Activated CD4-positive, alpha-beta T cell treated with anti-CD3 and anti-CD28 coated beads for 36 hours (primary cell): ENCODE data around the gene SPSB1. TPM values are rescaled to one million over a fixed set of nuclear protein-coding genes. Genes with fewer than 3 reads are reported as not detected.
A peak's percentile ranks its signal among the peaks of the same experiment; 100 is the strongest.

Source experiments
- ATAC-seq: fragments of 200-7000 bp; cut with Tn5 transposase; one replicate; pipeline ENCODE4 v1.10.0; 2021; ENCODE audit warnings: mild to moderate bottlenecking, moderate library complexity
- CTCF ChIA-PET: fragments of 350-600 bp; sonication (Branson Sonifier 250); formaldehyde crosslinking; loops from one replicate; lab custom pipeline; 2021; ENCODE audit warnings: antibody characterized with exemption; lab: Charles Lee
- POLR2A ChIA-PET: fragments of 350-600 bp; sonication (Branson Sonifier 250); formaldehyde crosslinking; loops from one replicate; lab custom pipeline; 2021; ENCODE audit warnings: antibody characterized with exemption, inconsistent platforms; lab: Charles Lee
- DNase-seq: peaks from one replicate; pipeline ENCODE4 v3.0.0-alpha.2; 2020
- H3K27ac Mint-ChIP-seq: one replicate; pipeline ENCODE4 v1.8.0; 2021; ENCODE audit warnings: mixed read lengths
- H3K27me3 Mint-ChIP-seq: one replicate; pipeline ENCODE4 v1.8.0; 2021; ENCODE audit warnings: mixed read lengths
- H3K36me3 Mint-ChIP-seq: one replicate; pipeline ENCODE4 v1.8.0; 2021; ENCODE audit warnings: low read depth, mixed read lengths
- H3K4me1 Mint-ChIP-seq: one replicate; pipeline ENCODE4 v1.8.0; 2021; ENCODE audit warnings: mixed read lengths
- H3K4me3 Mint-ChIP-seq: one replicate; pipeline ENCODE4 v1.8.0; 2021; ENCODE audit warnings: mild to moderate bottlenecking, moderate library complexity, mixed read lengths
- H3K9me3 Mint-ChIP-seq: one replicate; pipeline ENCODE4 v1.8.0; 2021; ENCODE audit warnings: low read depth, mixed read lengths
- intact Hi-C, 2 experiments: fragments of 100-400 bp; cut with DNase I in 1 of 2; cut with micrococcal nuclease in 1 of 2; formaldehyde crosslinking; loops; one replicate each; pipeline versions ENCODE4 v1.14.2 to v1.15.1; 2022 to 2024; cut with DNase I, micrococcal nuclease
- total RNA-seq, 2 experiments: library from RNA; stranded (reverse); gene quantifications; one replicate each; pipeline ENCODE4 v1.2.3, GENCODE V29; 2021

Gene SPSB1
- total RNA-seq, 2 experiments from 2014 or later, result 5.7 to 6.8 TPM

GRCh38 chr1:9313576-9313975 is 20.9 kb downstream of the SPSB1 start:
- no peak overlapping the region for H3K4me3 Mint-ChIP-seq
- peaks cover 38% of the 10 kb centered on the region for H3K4me1 Mint-ChIP-seq
- peak overlapping the region; percentile 13 for H3K27ac Mint-ChIP-seq
- ATAC-seq (no peak), DNase-seq (no peak)
- no peaks in the 10 kb centered on the region for H3K9me3 Mint-ChIP-seq
- ChIA-PET POLR2A (no interaction called here), CTCF (no interaction called here)
- no peaks in the 10 kb centered on the region for H3K36me3 Mint-ChIP-seq
- no peaks in the 10 kb centered on the region for H3K27me3 Mint-ChIP-seq
- intact Hi-C loops, result no loop called here

- ChIA-PET POLR2A (no interaction called here), CTCF (no interaction called here)
- Mint-ChIP-seq H3K4me1 (peaks cover 38% of the 10 kb centered on the region), H3K27ac (no peak overlapping the region), H3K27me3 (no peaks in the 10 kb centered on the region), H3K9me3 (no peaks in the 10 kb centered on the region), H3K4me3 (no peak overlapping the region), H3K36me3 (no peaks in the 10 kb centered on the region)
- DNase-seq (no peak), ATAC-seq (no peak)
- intact Hi-C loops, result no loop called here
Observed at GRCh38 chr1:9314111-9314510, 21.4 kb downstream of the SPSB1 start.

GRCh38 chr1:9314711-9315379 is 22.2 kb downstream of the SPSB1 start:
- ATAC-seq (peak; percentile 5), DNase-seq (no peak)
- Mint-ChIP-seq H3K4me1 (peaks cover 38% of the 10 kb centered on the region), H3K9me3 (no peaks in the 10 kb centered on the region), H3K36me3 (no peaks in the 10 kb centered on the region), H3K4me3 (peak overlapping the region; percentile 49), H3K27ac (peak overlapping the region; percentile 88), H3K27me3 (no peaks in the 10 kb centered on the region)
- ChIA-PET CTCF (interaction anchor here (0.9 to 1.0 kb wide), 2 partner anchors 26 to 48 kb away, joined by 4 to 8 read pairs; no protein-coding TSS in a partner anchor), POLR2A (interaction anchor here (0.5 to 1.0 kb wide), 3 partner anchors 8 to 338 kb away, joined by 3 to 6 read pairs (median 4); no protein-coding TSS in a partner anchor)
- intact Hi-C loops, result loop anchor here (1.0 to 5.0 kb wide), 6 partner anchors 21 to 113 kb away; no protein-coding TSS in a partner anchor

DNA sequence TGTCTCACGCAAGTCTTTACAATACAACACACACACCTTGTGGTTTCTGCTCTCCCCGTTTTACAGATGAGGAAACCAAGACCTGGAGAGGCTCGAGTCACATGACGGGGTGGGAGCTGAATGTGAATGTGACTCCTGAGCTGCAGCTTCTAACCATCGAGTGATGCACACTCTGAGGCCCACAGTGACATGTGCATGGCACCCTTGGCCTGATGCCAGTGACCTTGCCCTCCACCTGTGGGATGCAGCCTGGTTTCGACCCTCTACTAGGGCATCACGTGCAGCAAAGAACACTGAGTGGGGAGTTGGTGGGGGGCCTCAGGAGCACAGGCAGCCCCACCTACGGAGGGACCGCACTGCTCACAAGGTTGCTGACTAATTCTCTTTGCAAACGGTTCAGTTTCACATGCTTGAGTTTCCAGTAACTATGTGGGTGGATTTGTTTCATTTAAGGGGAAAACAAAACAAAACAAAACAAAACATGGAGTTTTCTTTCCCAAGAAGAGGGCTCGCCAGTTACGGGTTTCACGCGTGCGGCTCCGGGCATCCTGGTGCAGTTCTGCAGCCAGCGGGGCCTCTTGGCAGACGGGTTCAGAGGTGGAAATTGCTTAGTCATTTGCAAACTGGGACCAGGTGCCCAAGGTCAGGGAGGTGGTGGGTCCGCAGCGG is 22.9 kb downstream of the SPSB1 start:
- POLR2A ChIA-PET, result interaction anchor here (0.5 to 1.0 kb wide), 3 partner anchors 9 to 338 kb away, joined by 3 to 6 read pairs (median 4); no protein-coding TSS in a partner anchor
- peak; percentile 83 for ATAC-seq
- DNase-seq, result peak; percentile 83
- CTCF ChIA-PET, result interaction anchor here (0.9 to 1.0 kb wide), 2 partner anchors 26 to 48 kb away, joined by 4 to 8 read pairs; no protein-coding TSS in a partner anchor
- peaks cover 38% of the 10 kb centered on the region for H3K4me1 Mint-ChIP-seq
- no peaks in the 10 kb centered on the region for H3K27me3 Mint-ChIP-seq
- H3K27ac Mint-ChIP-seq, result peak overlapping the region; percentile 88
- intact Hi-C loops, result loop anchor here (1.0 to 5.0 kb wide), 6 partner anchors 21 to 113 kb away; no protein-coding TSS in a partner anchor
- H3K4me3 Mint-ChIP-seq, result peak overlapping the region; percentile 49
- H3K36me3 Mint-ChIP-seq, result no peaks in the 10 kb centered on the region
- H3K9me3 Mint-ChIP-seq, result no peaks in the 10 kb centered on the region

DNA sequence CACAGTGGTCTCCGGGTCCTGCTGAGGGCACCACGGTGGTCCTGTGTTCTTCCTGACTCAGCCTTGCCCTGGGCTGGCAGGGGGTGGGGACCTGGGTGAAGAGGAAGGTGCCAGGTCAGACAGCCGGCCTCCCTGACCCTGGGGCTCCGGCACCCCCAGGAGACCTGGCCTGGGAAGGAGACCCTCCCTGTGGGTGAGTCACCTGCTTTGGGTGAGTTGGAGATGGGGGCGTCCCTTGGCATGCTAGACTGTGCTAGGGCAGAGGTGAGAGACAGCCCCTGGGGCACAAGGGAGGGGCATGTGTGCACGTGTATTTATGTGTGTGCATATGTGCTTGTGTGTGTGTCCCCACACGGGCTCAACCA is 23.4 kb downstream of the SPSB1 start:
- H3K27me3 Mint-ChIP-seq, result no peaks in the 10 kb centered on the region
- ChIA-PET POLR2A (no interaction called here), CTCF (no interaction called here)
- DNase-seq (peak; percentile 71), ATAC-seq (peak; percentile 67)
- peak overlapping the region; percentile 49 for H3K4me3 Mint-ChIP-seq
- intact Hi-C loops, result loop anchor here in 1 of 2 experiments (5.0 kb wide), 1 partner anchor 96 kb away; no protein-coding TSS in a partner anchor
- H3K9me3 Mint-ChIP-seq, result no peaks in the 10 kb centered on the region
- H3K4me1 Mint-ChIP-seq, result peaks cover 38% of the 10 kb centered on the region
- H3K36me3 Mint-ChIP-seq, result no peaks in the 10 kb centered on the region
- peak overlapping the region; percentile 88 for H3K27ac Mint-ChIP-seq

DNA sequence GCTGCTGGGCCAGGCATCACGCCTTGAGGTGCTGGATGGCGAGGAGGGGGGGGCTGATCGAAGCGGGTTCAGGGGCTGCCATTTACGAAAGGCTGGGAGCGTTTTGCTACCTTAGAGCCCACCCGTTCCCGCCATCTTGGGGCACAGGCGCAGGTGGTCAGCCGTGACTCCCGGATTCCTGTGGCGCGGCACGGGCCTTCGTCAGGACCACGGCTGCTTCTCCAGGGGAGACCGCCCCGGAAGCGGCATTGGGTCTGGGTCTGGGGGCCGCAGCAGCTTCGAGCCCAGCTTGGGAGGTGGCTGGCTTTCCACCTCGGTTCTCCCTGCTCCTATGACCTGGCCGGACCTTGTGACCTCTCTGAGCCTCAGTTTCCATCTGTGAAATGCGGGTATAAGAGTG is 23.8 kb downstream of the SPSB1 start:
- Mint-ChIP-seq H3K4me3 (no peak overlapping the region), H3K27me3 (no peaks in the 10 kb centered on the region), H3K9me3 (no peaks in the 10 kb centered on the region), H3K36me3 (no peaks in the 10 kb centered on the region), H3K4me1 (peaks cover 38% of the 10 kb centered on the region), H3K27ac (peak overlapping the region; percentile 88)
- no peak for DNase-seq
- ChIA-PET CTCF (interaction anchor here (0.6 kb wide), 1 partner anchor 485 kb away, joined by 4 read pairs; no protein-coding TSS in a partner anchor), POLR2A (no interaction called here)
- intact Hi-C loops, result loop anchor here in 1 of 2 experiments (5.0 kb wide), 1 partner anchor 96 kb away; no protein-coding TSS in a partner anchor
- ATAC-seq, result no peak

DNA sequence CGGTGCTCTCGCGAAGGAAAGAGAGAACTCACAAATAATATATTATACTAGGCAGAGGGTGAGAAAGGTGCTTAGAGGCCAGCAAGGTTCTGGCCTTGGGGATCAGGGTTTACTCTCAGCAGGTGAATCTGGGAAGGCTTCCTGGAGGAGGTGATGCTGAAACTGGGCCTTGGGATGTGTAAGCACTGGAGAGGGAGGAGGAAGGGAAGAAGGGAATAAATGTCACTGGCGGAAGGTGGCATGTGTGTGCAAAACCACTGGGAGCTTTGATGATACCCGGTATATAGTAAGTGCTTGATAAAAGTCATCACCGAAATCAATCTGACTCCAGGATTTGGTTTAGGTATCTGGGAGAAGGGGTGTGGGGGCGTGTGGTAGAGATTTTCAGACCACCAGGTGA is 24.4 kb downstream of the SPSB1 start:
- DNase-seq, result no peak
- CTCF ChIA-PET, result interaction anchor here (0.6 to 1.1 kb wide), 2 partner anchors 174 to 485 kb away, joined by 3 to 4 read pairs; no protein-coding TSS in a partner anchor

GRCh38 chr1:9317591-9318417 is 25.1 kb downstream of the SPSB1 start:
- POLR2A ChIA-PET, result no interaction called here
- H3K4me1 Mint-ChIP-seq, result peaks cover 38% of the 10 kb centered on the region
- DNase-seq, result peak; percentile 42
- no peaks in the 10 kb centered on the region for H3K9me3 Mint-ChIP-seq
- no peaks in the 10 kb centered on the region for H3K36me3 Mint-ChIP-seq
- peak overlapping the region; percentile 18 for H3K4me3 Mint-ChIP-seq
- CTCF ChIA-PET, result interaction anchor here (1.1 kb wide), 1 partner anchor 173 kb away, joined by 3 read pairs; no protein-coding TSS in a partner anchor
- H3K27me3 Mint-ChIP-seq, result no peaks in the 10 kb centered on the region
- intact Hi-C loops, result loop anchor here in 1 of 2 experiments (5.0 kb wide), 1 partner anchor 94 kb away; no protein-coding TSS in a partner anchor
- ATAC-seq, result no peak
- peak overlapping the region; percentile 42 for H3K27ac Mint-ChIP-seq

More for the DNA sequence above, 24.4 kb downstream of the SPSB1 start:
- peak overlapping the region; percentile 21 for H3K27ac Mint-ChIP-seq
- ATAC-seq, result no peak
- no peaks in the 10 kb centered on the region for H3K27me3 Mint-ChIP-seq
- peaks cover 38% of the 10 kb centered on the region for H3K4me1 Mint-ChIP-seq
- H3K4me3 Mint-ChIP-seq, result no peak overlapping the region
- H3K36me3 Mint-ChIP-seq, result no peaks in the 10 kb centered on the region
- POLR2A ChIA-PET, result no interaction called here
- intact Hi-C loops, result loop anchor here in 1 of 2 experiments (5.0 kb wide), 1 partner anchor 95 kb away; no protein-coding TSS in a partner anchor
- H3K9me3 Mint-ChIP-seq, result no peaks in the 10 kb centered on the region

GRCh38 chr1:9319208-9319788 is 26.6 kb downstream of the SPSB1 start:
- peaks cover 36% of the 10 kb centered on the region for H3K4me1 Mint-ChIP-seq
- DNase-seq, result no peak
- no peaks in the 10 kb centered on the region for H3K27me3 Mint-ChIP-seq
- ATAC-seq, result no peak
- CTCF ChIA-PET, result no interaction called here
- H3K9me3 Mint-ChIP-seq, result no peaks in the 10 kb centered on the region
- intact Hi-C loops, result loop anchor here in 1 of 2 experiments (5.0 kb wide), 1 partner anchor 93 kb away; no protein-coding TSS in a partner anchor
- no peak overlapping the region for H3K4me3 Mint-ChIP-seq
- no peaks in the 10 kb centered on the region for H3K36me3 Mint-ChIP-seq
- H3K27ac Mint-ChIP-seq, result no peak overlapping the region
- POLR2A ChIA-PET, result no interaction called here

- no peak overlapping the region for H3K27ac Mint-ChIP-seq
- H3K36me3 Mint-ChIP-seq, result no peaks in the 10 kb centered on the region
- ChIA-PET CTCF (no interaction called here), POLR2A (no interaction called here)
- no peaks in the 10 kb centered on the region for H3K9me3 Mint-ChIP-seq
- no peaks in the 10 kb centered on the region for H3K27me3 Mint-ChIP-seq
- DNase-seq (no peak), ATAC-seq (no peak)
- intact Hi-C loops, result loop anchor here in 1 of 2 experiments (5.0 kb wide), 1 partner anchor 92 kb away; no protein-coding TSS in a partner anchor
- no peak overlapping the region for H3K4me3 Mint-ChIP-seq
- peaks cover 29% of the 10 kb centered on the region for H3K4me1 Mint-ChIP-seq
Observed at GRCh38 chr1:9319789-9320519, 27.3 kb downstream of the SPSB1 start.
